ENCODE results near the gene LAIR2. TPM values are rescaled to one million over a fixed set of nuclear protein-coding genes. Genes with fewer than 3 reads are reported as not detected.

LAIR2 gene
- total and polyA plus RNA-seq, 10 of the 15 experiments (the other 5 are each of a cell fraction or from before 2014, with no cell fraction given): not detected

DNA sequence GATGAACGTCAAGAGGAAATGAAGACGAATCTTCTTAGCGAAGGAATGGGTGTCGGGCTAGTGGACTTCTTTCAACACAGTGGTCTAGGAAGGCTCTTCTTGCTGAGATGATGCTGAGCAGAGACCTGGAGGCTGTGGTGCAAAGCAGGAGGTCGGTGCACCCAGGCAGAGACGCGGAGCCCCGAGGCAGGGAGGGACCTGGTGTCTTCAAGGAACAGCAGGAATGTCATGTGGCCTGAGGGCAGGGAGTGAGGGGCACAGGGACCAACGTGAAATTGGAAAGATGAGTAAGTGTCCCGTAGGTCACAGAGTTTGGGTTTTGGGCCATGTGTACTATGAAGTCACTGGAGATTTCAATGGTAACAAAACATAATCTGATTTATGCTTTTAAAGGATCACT is 18.2 kb upstream of the LAIR2 start:
- no TSS peak for BruUV-seq (replicated peaks)
- Histone ChIP-seq H3K9me3 (replicated peaks; ENCODE audit: control insufficient read depth, insufficient read depth, low read length) (no peaks in the 10 kb centered on the region), H3K27me3 (replicated peaks in 1 of 2; ENCODE audit: control insufficient read depth in 2 of 2, insufficient read depth in 2 of 2, low read length in 1 of 2) (no peaks in the 10 kb centered on the region; a peak in 1 of 4 replicates), H3K27ac (ENCODE audit: control insufficient read depth, insufficient read depth) (no peak overlapping the region), H4K20me1 (ENCODE audit: control insufficient read depth, insufficient read depth) (no peaks in the 10 kb centered on the region), H3K4me1 (ENCODE audit: control insufficient read depth, insufficient read depth, low read length) (peaks cover 12% of the 10 kb centered on the region), H3K36me3 (ENCODE audit: control insufficient read depth in 2 of 2, insufficient read depth in 2 of 2, low read length in 1 of 2) (no peaks in the 10 kb centered on the region), H3K9ac (ENCODE audit: control insufficient read depth, insufficient read depth, low read length) (no peak overlapping the region), H3K4me3 (no peak overlapping the region), H3K79me2 (ENCODE audit: control insufficient read depth, insufficient read depth, low read length) (no peaks in the 10 kb centered on the region), H3K4me2 (ENCODE audit: control insufficient read depth, insufficient read depth) (no peak overlapping the region), H2AFZ (ENCODE audit: control insufficient read depth, low read depth, low read length) (no peak overlapping the region)
- ChIA-PET SMC1A (ENCODE audit: uncharacterized antibody, unreplicated experiment) (no interaction called here), POLR2A (no interaction called here), CTCF (interaction anchor here (0.9 to 2.2 kb wide), 2 partner anchors 132 to 170 kb away, joined by 3 to 10 read pairs; no protein-coding TSS in a partner anchor), RAD21 (ENCODE audit: unreplicated experiment) (no interaction called here)
- WGBS (ENCODE audit: insufficient coverage, insufficient replicate concordance, low lambda C conversion rate, missing lambda C conversion rate): 50% methylated on average over 10 of the region's 10 CpGs
- no peak for FAIRE-seq
- DNase-seq (ENCODE audit: low read depth, low spot score): no peak
- TF ChIP-seq POLR2A (IDR thresholded peaks at IDR 0.05; ENCODE audit: low read depth, low read length) (no peak), HDGF (IDR thresholded peaks at IDR 0.05) (no peak), NR2C2 (IDR thresholded peaks at IDR 0.05; ENCODE audit: borderline replicate concordance, control insufficient read depth, insufficient read length, low read depth) (no peak), CEBPB (IDR thresholded peaks at IDR 0.05; ENCODE audit: borderline replicate concordance in 1 of 2, low read depth in 2 of 2, low read length in 2 of 2) (no peak), BRCA1 (IDR thresholded peaks at IDR 0.05; ENCODE audit: low read depth, low read length) (no peak), EP300 (IDR thresholded peaks at IDR 0.05; ENCODE audit: borderline replicate concordance in 1 of 2, control insufficient read depth in 1 of 2, low read depth in 2 of 2, low read length in 2 of 2) (no peak), RCOR1 (conservative IDR thresholded peaks at IDR 0.05; ENCODE audit: low read depth, low read length) (no peak), SUZ12 (IDR thresholded peaks at IDR 0.05; ENCODE audit: unreplicated experiment) (no peak), CBX3 (IDR thresholded peaks at IDR 0.05; ENCODE audit: borderline replicate concordance, low read depth) (no peak), CHD1 (IDR thresholded peaks at IDR 0.05; ENCODE audit: low read depth, low read length) (no peak), HCFC1 (IDR thresholded peaks at IDR 0.05; ENCODE audit: low read length) (no peak), SMAD5 (IDR thresholded peaks at IDR 0.05; ENCODE audit: low read depth) (no peak)
- TF ChIP-seq, protein P1, sequence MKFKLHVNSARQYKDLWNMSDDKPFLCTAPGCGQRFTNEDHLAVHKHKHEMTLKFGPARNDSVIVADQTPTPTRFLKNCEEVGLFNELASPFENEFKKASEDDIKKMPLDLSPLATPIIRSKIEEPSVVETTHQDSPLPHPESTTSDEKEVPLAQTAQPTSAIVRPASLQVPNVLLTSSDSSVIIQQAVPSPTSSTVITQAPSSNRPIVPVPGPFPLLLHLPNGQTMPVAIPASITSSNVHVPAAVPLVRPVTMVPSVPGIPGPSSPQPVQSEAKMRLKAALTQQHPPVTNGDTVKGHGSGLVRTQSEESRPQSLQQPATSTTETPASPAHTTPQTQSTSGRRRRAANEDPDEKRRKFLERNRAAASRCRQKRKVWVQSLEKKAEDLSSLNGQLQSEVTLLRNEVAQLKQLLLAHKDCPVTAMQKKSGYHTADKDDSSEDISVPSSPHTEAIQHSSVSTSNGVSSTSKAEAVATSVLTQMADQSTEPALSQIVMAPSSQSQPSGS (IDR thresholded peaks at IDR 0.05; ENCODE audit: low read length): no peak
- TF ChIP-seq, protein P2, sequence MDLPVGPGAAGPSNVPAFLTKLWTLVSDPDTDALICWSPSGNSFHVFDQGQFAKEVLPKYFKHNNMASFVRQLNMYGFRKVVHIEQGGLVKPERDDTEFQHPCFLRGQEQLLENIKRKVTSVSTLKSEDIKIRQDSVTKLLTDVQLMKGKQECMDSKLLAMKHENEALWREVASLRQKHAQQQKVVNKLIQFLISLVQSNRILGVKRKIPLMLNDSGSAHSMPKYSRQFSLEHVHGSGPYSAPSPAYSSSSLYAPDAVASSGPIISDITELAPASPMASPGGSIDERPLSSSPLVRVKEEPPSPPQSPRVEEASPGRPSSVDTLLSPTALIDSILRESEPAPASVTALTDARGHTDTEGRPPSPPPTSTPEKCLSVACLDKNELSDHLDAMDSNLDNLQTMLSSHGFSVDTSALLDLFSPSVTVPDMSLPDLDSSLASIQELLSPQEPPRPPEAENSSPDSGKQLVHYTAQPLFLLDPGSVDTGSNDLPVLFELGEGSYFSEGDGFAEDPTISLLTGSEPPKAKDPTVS (IDR thresholded peaks at IDR 0.05; ENCODE audit: low read depth, low read length): no peak
- TF ChIP-seq, protein P3, sequence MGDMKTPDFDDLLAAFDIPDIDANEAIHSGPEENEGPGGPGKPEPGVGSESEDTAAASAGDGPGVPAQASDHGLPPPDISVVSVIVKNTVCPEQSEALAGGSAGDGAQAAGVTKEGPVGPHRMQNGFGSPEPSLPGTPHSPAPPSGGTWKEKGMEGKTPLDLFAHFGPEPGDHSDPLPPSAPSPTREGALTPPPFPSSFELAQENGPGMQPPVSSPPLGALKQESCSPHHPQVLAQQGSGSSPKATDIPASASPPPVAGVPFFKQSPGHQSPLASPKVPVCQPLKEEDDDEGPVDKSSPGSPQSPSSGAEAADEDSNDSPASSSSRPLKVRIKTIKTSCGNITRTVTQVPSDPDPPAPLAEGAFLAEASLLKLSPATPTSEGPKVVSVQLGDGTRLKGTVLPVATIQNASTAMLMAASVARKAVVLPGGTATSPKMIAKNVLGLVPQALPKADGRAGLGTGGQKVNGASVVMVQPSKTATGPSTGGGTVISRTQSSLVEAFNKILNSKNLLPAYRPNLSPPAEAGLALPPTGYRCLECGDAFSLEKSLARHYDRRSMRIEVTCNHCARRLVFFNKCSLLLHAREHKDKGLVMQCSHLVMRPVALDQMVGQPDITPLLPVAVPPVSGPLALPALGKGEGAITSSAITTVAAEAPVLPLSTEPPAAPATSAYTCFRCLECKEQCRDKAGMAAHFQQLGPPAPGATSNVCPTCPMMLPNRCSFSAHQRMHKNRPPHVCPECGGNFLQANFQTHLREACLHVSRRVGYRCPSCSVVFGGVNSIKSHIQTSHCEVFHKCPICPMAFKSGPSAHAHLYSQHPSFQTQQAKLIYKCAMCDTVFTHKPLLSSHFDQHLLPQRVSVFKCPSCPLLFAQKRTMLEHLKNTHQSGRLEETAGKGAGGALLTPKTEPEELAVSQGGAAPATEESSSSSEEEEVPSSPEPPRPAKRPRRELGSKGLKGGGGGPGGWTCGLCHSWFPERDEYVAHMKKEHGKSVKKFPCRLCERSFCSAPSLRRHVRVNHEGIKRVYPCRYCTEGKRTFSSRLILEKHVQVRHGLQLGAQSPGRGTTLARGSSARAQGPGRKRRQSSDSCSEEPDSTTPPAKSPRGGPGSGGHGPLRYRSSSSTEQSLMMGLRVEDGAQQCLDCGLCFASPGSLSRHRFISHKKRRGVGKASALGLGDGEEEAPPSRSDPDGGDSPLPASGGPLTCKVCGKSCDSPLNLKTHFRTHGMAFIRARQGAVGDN (IDR thresholded peaks at IDR 0.05): no peak
- intact Hi-C loops (cut with micrococcal nuclease; ENCODE audit: unreplicated experiment): loop anchor here (5.0 kb wide), 2 partner anchors 33 to 68 kb away; no protein-coding TSS in a partner anchor
- ATAC-seq: no peak
- in situ Hi-C loops (cut with MboI): no loop called here
